GM21619 (cell line): Measurements from ENCODE around the gene ARHGEF39.
"Not testable (repeated sequence)": the region's sequence is repeated elsewhere in the genome, so short reads cannot be mapped to it uniquely, and the experiment has no call there.

Experiments used
- ATAC-seq: cut with Tn5 transposase; IDR thresholded peaks from one replicate; pipeline ENCODE4 v1.9.1; 2021; ENCODE audit not compliant: unreplicated experiment

ARHGEF39 gene

DNA sequence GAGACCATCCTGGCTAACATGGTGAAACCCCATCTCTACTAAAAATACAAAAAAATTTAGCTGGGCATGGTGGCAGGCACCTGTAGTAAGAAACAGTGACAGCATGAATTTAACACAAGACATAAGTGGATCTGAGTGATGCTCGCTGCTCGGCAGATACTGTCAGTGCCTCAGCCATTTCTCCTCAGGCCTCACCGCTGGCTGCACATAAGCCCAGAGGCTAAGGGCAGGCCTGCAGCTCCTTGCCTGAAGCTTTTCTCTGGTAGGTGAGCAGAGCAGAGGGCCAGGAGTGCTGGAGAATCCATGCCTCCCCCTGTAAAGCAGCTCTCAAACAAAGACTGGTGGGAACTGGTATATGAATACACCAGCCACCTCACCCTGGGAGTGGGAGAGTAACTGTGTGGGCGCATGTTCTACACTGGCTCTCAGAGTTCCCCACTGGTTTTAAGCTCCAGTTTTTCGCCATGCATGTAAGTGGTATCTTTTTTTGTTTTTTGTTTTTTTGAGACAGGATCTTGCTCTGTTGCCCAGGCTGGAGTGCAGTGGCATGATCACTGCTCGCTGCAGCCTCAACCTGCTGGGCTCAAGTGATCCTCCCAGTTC is 36.5 kb downstream of the ARHGEF39 start:
- no peak for ATAC-seq

DNA sequence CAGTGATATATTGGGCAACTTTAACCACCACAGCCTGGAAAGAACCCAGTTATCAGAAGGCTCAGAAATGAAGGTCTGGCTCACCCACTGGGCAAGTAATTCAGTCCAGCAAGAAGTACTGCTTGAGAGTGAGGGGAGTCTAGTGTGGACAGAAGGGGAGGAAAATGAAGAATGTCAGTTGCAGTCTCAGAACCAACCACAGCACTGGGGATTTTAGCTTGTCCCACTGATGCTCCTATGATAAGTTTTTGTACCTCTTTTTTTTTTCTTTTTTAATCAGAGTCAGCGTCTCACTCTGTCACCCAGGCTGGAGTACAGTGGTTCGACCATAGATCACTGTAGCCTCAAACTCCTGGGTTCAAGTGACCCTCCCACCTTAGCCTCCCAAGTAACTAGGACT is 37.4 kb downstream of the ARHGEF39 start:
- no peak for ATAC-seq

GRCh38 chr9:35619800-35620158 is 45.2 kb downstream of the ARHGEF39 start:
- ATAC-seq = peak; percentile 36

DNA sequence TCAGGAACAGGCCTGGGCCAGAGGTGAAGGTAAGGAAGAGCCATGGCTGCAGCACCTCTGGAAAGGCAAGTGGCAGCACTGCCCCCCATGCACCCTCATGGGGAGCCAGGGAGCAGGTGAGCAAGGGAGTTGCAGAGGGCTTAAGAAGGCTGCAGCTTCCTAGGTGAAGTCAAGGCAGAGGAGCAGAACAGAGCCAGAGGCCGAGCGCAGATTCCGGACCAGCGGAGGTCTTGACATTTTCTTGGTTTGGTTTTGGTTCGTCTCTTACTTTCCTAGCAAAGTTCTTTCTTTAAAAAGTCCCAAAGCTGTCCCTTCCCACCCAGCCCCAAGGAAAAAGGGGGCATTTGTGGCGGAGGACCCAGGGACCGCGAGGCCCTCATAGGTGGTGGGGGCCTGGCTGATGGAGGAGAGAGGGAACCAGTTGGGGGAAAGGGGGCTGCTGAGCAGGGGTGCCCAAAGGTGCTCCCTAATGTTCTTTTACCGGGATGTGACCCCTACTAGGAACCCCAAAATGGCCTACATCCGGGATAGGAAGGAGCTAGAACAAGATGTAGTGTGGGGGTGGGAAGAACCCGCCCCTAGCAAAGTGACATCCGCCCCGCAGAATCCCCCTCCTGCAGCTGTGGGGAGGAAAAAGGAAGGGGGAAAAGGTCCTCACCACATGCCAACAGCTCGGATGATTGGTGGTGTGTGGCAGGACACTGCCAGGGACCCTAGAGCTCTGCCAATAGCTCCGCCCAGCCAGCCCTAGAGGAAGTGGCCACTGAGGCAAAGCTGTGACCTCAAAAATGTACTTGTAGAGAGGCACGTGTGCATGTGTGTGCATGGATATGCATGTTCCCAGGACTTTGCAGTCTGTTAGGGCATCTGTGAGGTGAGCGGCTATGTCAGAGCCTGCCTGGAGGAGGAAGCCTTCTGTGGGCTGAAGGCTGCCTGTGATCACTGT is 45.9 kb downstream of the ARHGEF39 start:
- ATAC-seq = peak; percentile 37

GRCh38 chr9:35618325-35618727 is 46.7 kb downstream of the ARHGEF39 start, which contains the start of gene CD72:
Gene CD72, minus strand, starts transcription at chr9:35618413. Its CDS starts 110 bp downstream, at chr9:35618303.
- ATAC-seq = no peak

- no peak for ATAC-seq
Measured at GRCh38 chr9:35617548-35617947, 47.4 kb downstream of the ARHGEF39 start.

- ATAC-seq = no peak
Measured at GRCh38 chr9:35616681-35617459, 48.1 kb downstream of the ARHGEF39 start.

DNA sequence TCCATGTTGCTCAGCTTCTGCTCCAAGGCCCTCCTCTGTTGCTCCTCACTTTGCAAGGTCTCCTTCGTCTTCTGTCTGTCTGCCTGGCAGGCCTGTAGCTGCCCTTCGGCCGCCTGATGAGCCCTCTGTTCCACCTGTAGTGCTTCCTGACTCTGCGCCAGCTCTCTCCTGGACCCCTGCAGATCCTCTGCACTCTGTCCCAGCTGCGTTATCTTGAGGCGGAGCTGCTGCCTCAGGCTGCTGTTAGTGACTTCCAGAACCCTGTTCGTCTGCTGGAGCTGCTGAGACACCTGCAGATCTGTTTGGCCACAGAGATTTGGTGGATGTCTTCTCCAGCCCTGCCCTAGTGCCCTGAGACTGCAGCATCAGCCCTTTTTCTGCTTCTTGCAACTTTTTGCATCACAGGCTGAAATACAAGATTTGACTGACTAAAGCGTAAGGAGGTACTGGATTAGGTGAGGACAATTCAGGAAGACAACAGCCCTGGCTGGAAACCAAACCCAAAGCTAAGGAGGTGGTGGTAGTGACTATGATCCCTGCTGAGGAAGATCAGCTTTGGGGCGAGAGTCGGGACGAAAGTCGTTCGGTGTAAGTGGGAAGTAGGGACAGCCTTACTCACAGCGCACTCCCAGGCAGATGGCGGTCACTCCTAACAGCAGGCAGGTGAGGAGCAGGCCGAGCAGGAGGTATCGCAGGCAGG is 48.9 kb downstream of the ARHGEF39 start:
- ATAC-seq = no peak

DNA sequence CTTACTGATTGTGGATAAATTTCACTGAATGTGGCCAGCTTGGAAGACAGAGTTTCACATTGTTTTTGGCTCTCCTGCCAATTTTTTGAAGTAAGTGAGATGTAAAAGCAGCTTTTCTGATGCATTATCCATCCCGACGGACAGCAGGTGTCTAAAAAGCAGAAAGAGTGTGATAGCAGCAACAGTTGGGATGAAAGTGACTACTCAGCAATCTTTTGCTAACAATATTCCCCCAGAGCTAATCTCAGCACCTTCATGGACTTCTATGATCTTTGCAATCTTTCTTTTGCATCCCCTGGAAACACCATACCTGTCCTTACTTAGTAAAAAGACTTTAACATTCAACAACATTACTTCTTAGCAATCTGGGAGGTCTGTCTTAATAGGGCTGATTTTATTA is 52.2 kb downstream of the ARHGEF39 start:
- no peak for ATAC-seq

GRCh38 chr9:35612066-35612465 is 52.9 kb downstream of the ARHGEF39 start:
- not testable (repeated sequence) for ATAC-seq

DNA sequence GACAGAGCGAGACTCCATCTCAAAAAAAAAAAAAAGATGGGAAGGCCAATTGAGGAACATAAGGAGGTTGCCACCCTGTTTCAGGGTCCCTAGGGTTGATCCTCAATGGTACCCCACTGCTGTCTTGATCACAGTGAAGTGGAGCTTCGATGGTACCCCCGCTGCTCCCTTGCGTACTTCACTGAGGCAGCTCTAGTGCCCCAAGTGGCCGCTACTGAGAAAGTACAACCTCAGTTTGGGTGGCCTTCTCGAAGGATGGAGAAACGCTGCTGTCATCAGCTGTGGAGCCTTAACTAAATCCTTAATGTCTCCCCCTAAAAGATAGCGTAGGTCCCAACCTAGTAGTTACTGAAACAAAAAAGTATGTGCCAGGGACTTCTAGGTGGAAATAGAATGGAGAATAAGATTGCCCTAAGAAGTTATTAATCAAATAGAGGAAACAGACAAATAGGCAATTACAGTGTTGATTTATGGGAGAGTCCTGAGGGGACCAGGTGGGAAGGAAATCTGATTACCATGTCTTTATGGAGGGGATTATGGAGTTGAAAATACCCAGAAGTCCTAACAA is 53.7 kb downstream of the ARHGEF39 start:
- peak; percentile 58 for ATAC-seq

GRCh38 chr9:35609820-35610163 is 55.2 kb downstream of the ARHGEF39 start:
- no peak for ATAC-seq
